GM10266 (cell line): ENCODE data around the gene LHFPL6.

Source experiments
- DNase-seq: peaks from one replicate; pipeline ENCODE4 v3.0.0; 2012; ENCODE audit errors: extremely low spot score
- TF ChIP-seq, protein P1 (sequence below): IDR thresholded peaks from 2 replicates; pipeline ENCODE4 v1.5.1; 2012; ENCODE audit warnings: mild to moderate bottlenecking, low read depth; ENCODE audit not compliant: control insufficient read depth, insufficient read depth; ENCODE audit errors: missing control alignments

LHFPL6 gene

DNA sequence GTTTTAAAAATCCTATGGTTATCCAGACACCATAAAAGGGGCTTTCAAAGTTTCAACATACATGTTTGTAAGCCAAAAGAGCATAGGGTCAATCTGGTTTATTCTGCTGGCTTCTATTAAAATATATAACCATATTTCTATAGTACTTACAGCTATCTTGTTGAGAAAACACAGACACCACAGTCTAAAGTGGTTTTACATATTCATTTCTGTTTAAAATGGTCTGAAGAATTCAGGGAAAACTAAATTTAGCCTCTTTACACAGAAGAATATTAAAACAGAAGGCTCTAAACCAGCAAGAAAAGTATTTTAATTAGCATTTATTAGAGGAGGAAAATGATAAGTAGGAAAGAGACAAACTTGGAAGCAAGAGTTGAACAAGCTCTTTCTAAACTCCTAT, 203.9 kb downstream of the LHFPL6 start:
- no peak for DNase-seq
- TF ChIP-seq, protein P1, sequence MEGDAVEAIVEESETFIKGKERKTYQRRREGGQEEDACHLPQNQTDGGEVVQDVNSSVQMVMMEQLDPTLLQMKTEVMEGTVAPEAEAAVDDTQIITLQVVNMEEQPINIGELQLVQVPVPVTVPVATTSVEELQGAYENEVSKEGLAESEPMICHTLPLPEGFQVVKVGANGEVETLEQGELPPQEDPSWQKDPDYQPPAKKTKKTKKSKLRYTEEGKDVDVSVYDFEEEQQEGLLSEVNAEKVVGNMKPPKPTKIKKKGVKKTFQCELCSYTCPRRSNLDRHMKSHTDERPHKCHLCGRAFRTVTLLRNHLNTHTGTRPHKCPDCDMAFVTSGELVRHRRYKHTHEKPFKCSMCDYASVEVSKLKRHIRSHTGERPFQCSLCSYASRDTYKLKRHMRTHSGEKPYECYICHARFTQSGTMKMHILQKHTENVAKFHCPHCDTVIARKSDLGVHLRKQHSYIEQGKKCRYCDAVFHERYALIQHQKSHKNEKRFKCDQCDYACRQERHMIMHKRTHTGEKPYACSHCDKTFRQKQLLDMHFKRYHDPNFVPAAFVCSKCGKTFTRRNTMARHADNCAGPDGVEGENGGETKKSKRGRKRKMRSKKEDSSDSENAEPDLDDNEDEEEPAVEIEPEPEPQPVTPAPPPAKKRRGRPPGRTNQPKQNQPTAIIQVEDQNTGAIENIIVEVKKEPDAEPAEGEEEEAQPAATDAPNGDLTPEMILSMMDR, result no peak

DNA sequence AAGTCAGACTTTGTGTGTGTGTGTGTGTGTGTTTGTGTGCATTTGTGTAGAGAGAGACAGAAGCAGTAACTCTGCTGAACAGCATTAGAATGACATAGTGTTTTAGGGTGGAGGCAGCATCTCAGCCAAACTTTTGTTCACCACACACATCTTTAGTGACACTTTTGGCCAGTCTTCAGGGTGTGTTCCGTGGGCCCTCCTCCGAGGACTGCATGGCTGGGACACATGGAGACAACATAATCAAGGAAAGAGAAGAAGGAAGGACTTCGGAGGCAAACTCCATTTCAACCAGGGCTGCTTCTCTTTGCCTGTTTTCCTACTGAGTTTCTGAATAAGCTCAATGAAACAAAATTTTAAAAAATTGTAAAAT, 205.1 kb downstream of the LHFPL6 start:
- no peak for DNase-seq
- TF ChIP-seq, protein P1, result no peak

DNA sequence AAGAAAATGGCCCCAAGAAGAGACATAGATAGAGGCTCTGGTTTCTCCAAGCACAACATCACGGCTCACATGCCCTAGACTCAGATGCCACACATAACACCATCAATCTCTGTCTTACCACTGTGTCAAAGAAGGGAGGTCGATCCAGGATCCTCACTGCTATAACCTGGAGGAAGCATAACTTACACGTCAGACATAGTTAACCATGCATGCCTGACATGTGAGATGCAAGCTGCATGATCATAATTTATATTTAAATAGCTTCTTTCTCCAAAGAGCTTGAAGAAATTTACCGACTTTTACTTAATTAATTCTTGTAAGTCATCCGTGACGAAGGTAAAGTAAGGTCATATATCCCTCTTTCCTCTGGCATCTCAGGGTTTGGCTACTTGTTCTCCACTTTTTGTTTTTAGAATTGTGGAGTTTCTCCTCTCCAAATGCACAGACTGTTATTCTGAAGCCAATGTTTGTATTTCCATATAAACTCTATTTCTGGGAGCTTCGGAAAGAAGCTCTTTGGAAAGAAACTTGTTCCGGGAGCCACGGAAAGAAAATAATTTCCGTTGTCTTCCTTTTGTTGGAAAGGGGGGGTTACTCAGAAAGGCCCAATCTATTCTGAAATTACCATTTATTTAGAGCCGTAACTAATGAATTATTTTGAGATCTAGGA, 205.6 kb downstream of the LHFPL6 start:
- TF ChIP-seq, protein P1, result no peak

DNA sequence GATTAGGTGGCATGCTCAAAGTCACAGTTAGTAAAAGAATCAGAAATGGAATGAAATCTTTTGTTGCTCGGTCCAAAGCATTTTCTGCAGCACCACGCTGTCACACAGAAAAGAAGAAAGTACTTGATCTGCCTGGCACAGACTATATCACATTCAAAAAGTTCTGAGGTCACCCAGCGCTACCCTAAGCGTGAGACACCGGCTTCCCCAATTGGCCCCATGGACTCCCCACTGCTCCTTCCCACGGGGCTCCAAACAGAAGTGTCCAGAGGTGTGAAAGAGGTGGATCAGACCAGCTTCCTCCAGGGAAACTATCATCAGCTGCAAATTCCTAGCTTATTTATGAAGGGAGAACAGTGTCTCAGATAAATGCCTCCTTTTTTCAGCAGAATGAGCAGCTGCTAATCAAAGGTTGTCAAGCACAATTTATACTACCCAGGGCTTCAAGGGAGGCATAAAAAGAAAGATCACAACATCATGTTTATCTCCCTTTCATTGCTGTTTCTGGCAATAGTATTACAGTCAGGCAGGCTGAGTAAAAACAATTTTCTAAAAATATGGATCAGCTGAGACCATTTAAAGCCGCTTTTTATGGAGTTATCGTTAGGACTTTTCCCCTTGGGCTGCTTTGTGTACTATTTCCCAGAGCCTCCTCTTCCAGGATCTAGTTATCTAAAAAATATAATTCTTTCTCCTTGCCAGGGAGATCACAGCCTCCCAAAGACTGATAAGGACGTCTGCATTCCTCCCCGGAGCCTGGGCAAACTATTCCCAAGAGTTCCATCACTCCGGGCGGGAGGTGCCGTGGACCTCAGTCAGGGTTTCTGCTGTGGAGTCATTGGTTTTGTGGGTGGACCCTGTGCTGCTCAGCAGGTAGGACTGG, 208.0 kb downstream of the LHFPL6 start:
- no peak for DNase-seq
- TF ChIP-seq, protein P1, result no peak

More for the DNA sequence above, 205.6 kb downstream of the LHFPL6 start:
- no peak for DNase-seq

DNA sequence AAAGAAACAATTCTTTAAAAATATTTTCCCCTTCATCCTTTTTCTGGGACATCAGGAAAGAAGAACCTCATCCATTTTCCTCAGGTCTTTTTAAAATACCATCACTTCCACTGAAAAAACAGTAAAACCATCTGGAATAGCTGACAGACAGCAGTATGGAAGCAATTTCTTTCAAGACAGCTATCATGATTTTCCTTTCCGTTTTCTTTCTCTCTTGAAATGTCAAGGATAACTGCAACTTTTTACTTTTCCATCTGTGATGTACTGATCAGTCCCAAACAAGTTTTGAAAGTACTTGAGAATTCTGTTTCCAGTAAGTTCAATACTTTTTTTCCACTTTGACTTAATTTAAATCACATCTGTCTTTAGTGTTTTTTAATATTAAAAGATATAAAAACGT, 211.2 kb downstream of the LHFPL6 start:
- no peak for DNase-seq
- TF ChIP-seq, protein P1, result no peak

DNA sequence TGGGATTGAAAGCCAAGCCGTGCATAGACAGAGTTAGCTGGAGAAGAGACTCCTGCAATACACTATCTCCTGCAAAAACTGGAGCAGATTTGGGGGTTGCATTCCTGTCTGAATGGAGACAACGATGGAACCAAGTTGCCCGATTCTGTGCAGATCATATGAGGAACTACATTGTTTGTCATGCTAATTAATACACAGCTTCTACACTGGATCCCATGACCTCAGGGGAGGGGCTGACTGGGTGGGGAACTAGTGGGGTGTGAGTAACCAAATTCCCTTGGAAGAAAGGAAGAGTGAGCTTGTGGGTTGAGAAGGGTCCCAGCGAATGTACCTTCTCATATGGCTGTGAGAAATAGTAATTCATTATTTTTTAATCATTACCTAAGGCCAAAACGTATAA, 214.0 kb downstream of the LHFPL6 start:
- TF ChIP-seq, protein P1, result no peak
- DNase-seq, result no peak

DNA sequence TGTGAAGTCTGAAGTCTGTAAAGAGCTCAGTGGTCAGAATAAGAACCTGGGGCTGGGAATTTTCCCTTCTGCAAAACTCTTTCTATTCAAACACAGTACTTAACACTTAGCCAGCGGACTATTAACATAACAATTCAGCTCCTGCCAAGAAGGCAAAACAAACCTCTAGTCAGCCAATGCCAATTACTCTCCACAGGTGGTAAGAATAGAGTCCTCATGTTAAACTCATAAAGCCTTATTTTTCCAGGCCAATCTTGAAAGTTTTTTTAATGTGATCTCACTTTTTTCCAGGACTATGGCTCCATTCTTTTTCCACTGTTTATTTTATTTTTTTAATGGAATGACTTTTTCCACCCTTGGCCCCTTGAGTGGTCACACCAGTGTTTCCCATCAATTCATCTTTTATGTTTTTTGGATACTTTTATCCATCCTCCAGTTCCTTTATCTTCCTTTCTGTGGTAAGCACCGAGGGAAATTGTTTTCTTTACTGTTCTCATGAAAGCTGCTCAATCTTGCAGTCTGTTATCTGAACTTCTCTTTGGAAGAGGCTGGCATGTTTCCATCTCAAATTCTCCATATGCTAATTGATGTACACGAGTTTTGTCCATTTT, 217.3 kb downstream of the LHFPL6 start:
- no peak for DNase-seq
- TF ChIP-seq, protein P1, result no peak
